Keratinocyte (primary cell): ENCODE measurements around the gene WNK4. TPM values are rescaled to one million over a fixed set of nuclear protein-coding genes. Genes with fewer than 3 reads are reported as not detected.

Experiments used
- DNase-seq: peaks from one replicate; pipeline ENCODE4 v3.0.0-alpha.2; 2011; ENCODE audit warnings: low read depth, missing footprints, low spot score
- FAIRE-seq: peaks from 2 replicates; lab custom pipeline; 2011; peaks lifted over from hg19 to GRCh38; lab: Jason Lieb, UNC
- H2AFZ ChIP-seq: 2 replicates; pipeline ENCODE4 v1.6.0; 2012; ENCODE audit warnings: low read length, control low read depth, inconsistent platforms; ENCODE audit not compliant: control insufficient read depth
- H3K27ac ChIP-seq: 2 replicates; pipeline ENCODE4 v1.5.1; 2011; ENCODE audit warnings: low read length; ENCODE audit not compliant: control insufficient read depth, insufficient read depth
- H3K27me3 ChIP-seq: 3 replicates; pipeline ENCODE4 v1.6.0; 2011; ENCODE audit warnings: low read length; ENCODE audit not compliant: control insufficient read depth, insufficient read depth; ENCODE audit errors: extremely low read depth
- H3K36me3 ChIP-seq, 2 experiments: 2 replicates in 1 of 2; 3 replicates in 1 of 2; pipeline ENCODE4 v1.5.1; 2011; ENCODE audit warnings: low read length in 2 of 2, mild to moderate bottlenecking in 1 of 2; ENCODE audit not compliant: control insufficient read depth in 2 of 2, insufficient read depth in 2 of 2; ENCODE audit errors: extremely low read depth in 1 of 2
- H3K4me1 ChIP-seq: 3 replicates; pipeline ENCODE4 v1.5.1; 2011; ENCODE audit warnings: low read length; ENCODE audit not compliant: control insufficient read depth, insufficient read depth; ENCODE audit errors: extremely low read depth
- H3K4me2 ChIP-seq: 3 replicates; pipeline ENCODE4 v1.6.0; 2011; ENCODE audit warnings: low read depth, low read length; ENCODE audit not compliant: control insufficient read depth, insufficient read depth; ENCODE audit errors: extremely low read depth
- H3K4me3 ChIP-seq, 3 experiments: fragments of 200-600 bp in 1 of 3; sonication (generic) in 1 of 3; 2 replicates in 2 of 3; 3 replicates in 1 of 3; pipeline ENCODE4 v1.5.1; 2011 to 2016; ENCODE audit warnings: low read length in 3 of 3, mild to moderate bottlenecking in 3 of 3, control low read depth in 2 of 3, inconsistent platforms in 1 of 3, low read depth in 1 of 3, mixed read lengths in 1 of 3, mixed run types in 1 of 3, moderate library complexity in 1 of 3; ENCODE audit not compliant: control insufficient read depth in 2 of 3, insufficient read depth in 2 of 3; ENCODE audit errors: extremely low read depth in 1 of 3
- H3K79me2 ChIP-seq: 2 replicates; pipeline ENCODE4 v1.6.0; 2012; ENCODE audit warnings: low read length; ENCODE audit not compliant: control insufficient read depth, insufficient read depth
- H3K9ac ChIP-seq: 3 replicates; pipeline ENCODE4 v1.6.0; 2011; ENCODE audit warnings: low read length; ENCODE audit not compliant: control insufficient read depth, insufficient read depth; ENCODE audit errors: extremely low read depth
- H3K9me1 ChIP-seq: 3 replicates; pipeline ENCODE4 v1.6.0; 2011; ENCODE audit warnings: low read length; ENCODE audit not compliant: control insufficient read depth, insufficient read depth; ENCODE audit errors: extremely low read depth
- H3K9me3 ChIP-seq: 2 replicates; pipeline ENCODE4 v1.5.1; 2012; ENCODE audit warnings: low read depth, low read length; ENCODE audit not compliant: control insufficient read depth
- H4K20me1 ChIP-seq: 3 replicates; pipeline ENCODE4 v1.6.0; 2011; ENCODE audit warnings: low read length; ENCODE audit not compliant: control insufficient read depth, insufficient read depth; ENCODE audit errors: extremely low read depth
- EZH2 ChIP-seq: IDR thresholded peaks from one replicate; pipeline ENCODE4 v1.6.1; 2012; ENCODE audit warnings: inconsistent platforms, mild to moderate bottlenecking, low read length, moderate library complexity
- dilution Hi-C: fragments of 300-500 bp; cut with MboI; formaldehyde crosslinking; loops from one replicate; pipeline ENCODE4 v1.7.0; 2020; ENCODE audit warnings: low sequenced_read_pairs; ENCODE audit not compliant: extremely low pct_ligation_motif_present
- polyA plus RNA-seq, 5 experiments: library from polyadenylated mRNA; depleted of rRNA in 3 of 5; stranded (reverse) in 3 of 5; stranded (forward) in 1 of 5; unstranded in 1 of 5; fragments of >200 nt; gene quantifications; 1 replicate in 1 of 5; 2 replicates in 3 of 5; 3 replicates in 1 of 5; pipeline versions ENCODE4 v1.2.1 to v1.2.3, GENCODE V29; 2011 to 2012; ENCODE audit warnings: missing spikeins in 2 of 5, low read depth in 1 of 5, low replicate concordance in 1 of 5
- TF ChIP-seq, protein P1 (sequence below), 3 experiments: IDR thresholded peaks in 1 of 3; conservative IDR thresholded peaks in 1 of 3; optimal IDR thresholded peaks in 1 of 3; 2 replicates in 2 of 3; 3 replicates in 1 of 3; pipeline versions ENCODE3 to v1.5.1; 2011; ENCODE audit warnings: low read length in 3 of 3, mild to moderate bottlenecking in 3 of 3, moderate library complexity in 2 of 3, control low read depth in 1 of 3, inconsistent platforms in 1 of 3; ENCODE audit not compliant: insufficient read depth in 2 of 3; ENCODE audit errors: extremely low read depth in 1 of 3

WNK4 gene
- polyA plus RNA-seq, 1 donor (not counting 4 experiments of a cell fraction or from before 2014, with no cell fraction given): 0.04 TPM

DNA sequence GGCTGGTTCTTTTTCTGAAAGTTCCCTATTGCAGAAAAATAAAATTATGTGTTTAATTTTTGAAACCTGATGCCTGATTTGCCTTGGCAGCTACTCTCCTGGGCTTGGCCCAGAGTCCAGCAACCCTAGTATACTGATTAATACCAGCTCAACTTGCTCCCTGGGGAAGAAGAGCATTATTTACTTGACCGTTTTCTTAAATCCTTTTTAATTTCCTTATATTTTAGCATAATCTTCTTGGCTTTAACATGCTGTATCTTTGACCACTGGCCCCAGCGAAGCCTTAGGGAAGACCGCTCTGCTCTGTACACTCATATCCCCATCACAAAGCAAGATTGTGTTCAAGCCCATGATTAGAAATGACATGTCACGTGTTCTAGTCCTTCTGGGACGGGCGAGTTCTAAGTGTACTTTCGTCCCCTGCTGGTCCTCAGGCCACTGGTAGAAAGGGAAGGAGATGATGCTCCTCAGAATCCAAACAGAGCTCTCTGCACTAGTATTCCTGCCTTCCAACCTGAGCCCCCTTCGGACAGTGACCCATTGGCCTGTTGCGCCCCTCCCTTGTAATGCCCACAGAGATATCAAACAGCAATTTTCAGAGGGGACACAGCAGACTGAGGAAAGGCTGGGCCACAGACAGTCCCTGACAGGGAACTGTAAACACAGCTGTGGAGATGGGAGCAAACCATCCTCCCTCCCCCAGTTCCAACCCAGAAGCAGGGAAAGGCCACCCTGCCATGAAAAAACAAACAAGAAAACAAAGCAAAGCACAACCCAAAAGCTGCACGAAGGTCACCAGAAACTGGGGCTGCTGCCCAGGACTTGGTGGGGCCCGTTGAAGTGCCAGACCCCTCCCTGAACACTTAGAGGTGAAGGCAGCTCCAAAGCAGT, 31.3 kb upstream of the WNK4 start:
- FAIRE-seq (no peak), DNase-seq (no peak)
- Histone ChIP-seq H3K9me1 (no peaks in the 10 kb centered on the region), H3K27ac (no peak overlapping the region), H3K4me3 (no peak overlapping the region), H3K9ac (no peak overlapping the region), H4K20me1 (no peaks in the 10 kb centered on the region), H3K27me3 (no peaks in the 10 kb centered on the region), H3K79me2 (no peaks in the 10 kb centered on the region), H3K4me1 (peaks cover 1% of the 10 kb centered on the region), H3K36me3 (no peaks in the 10 kb centered on the region), H3K9me3 (no peaks in the 10 kb centered on the region), H3K4me2 (no peak overlapping the region), H2AFZ (no peak overlapping the region)
- TF ChIP-seq EZH2: no peak
- TF ChIP-seq, protein P1, sequence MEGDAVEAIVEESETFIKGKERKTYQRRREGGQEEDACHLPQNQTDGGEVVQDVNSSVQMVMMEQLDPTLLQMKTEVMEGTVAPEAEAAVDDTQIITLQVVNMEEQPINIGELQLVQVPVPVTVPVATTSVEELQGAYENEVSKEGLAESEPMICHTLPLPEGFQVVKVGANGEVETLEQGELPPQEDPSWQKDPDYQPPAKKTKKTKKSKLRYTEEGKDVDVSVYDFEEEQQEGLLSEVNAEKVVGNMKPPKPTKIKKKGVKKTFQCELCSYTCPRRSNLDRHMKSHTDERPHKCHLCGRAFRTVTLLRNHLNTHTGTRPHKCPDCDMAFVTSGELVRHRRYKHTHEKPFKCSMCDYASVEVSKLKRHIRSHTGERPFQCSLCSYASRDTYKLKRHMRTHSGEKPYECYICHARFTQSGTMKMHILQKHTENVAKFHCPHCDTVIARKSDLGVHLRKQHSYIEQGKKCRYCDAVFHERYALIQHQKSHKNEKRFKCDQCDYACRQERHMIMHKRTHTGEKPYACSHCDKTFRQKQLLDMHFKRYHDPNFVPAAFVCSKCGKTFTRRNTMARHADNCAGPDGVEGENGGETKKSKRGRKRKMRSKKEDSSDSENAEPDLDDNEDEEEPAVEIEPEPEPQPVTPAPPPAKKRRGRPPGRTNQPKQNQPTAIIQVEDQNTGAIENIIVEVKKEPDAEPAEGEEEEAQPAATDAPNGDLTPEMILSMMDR (optimal IDR thresholded peaks at IDR 0.05 in 1 of 3, IDR thresholded peaks at IDR 0.05 in 1 of 3, conservative IDR thresholded peaks at IDR 0.05 in 1 of 3; ENCODE audit: extremely low read depth in 1 of 3, insufficient read depth in 2 of 3, low read length in 3 of 3): no peak
- dilution Hi-C loops: no loop called here

DNA sequence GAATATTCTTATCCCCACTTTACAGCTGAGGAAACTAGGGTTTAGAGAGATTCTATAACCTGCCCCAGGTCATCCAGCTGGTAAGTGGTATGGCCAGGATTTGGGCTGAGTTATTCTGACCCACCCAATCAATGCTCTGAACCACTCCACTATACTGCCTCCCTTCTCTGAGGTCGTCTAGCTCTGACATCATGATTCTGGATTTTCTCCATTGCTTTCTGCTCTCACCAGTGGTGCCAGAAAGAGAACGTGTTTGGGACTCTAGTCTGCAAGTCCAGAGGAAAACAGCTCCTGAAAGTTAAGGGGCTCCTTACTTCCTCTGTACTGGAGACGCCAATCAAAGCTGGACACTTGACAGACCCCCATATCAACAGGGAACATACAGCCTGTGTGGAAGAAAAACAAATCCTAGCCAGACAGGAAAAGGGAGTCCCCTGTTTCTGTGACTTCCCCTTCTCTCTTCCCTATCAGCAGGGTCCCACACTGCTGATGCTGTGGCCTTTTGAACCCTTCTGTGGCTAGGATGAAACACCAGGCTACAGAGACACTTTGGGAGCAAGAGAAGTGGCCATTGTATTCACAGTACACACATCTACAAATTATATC, 29.6 kb upstream of the WNK4 start:
- Histone ChIP-seq H3K27me3 (no peaks in the 10 kb centered on the region), H3K79me2 (no peaks in the 10 kb centered on the region), H3K36me3 (no peaks in the 10 kb centered on the region), H3K9ac (no peak overlapping the region), H3K9me1 (no peaks in the 10 kb centered on the region), H3K27ac (no peak overlapping the region), H3K4me1 (no peaks in the 10 kb centered on the region), H3K9me3 (no peaks in the 10 kb centered on the region), H4K20me1 (no peaks in the 10 kb centered on the region), H3K4me3 (no peak overlapping the region), H2AFZ (no peak overlapping the region), H3K4me2 (no peak overlapping the region)
- FAIRE-seq (no peak), DNase-seq (no peak)
- dilution Hi-C loops: no loop called here
- TF ChIP-seq, protein P1 (optimal IDR thresholded peaks at IDR 0.05 in 1 of 3, IDR thresholded peaks at IDR 0.05 in 1 of 3, conservative IDR thresholded peaks at IDR 0.05 in 1 of 3; ENCODE audit: extremely low read depth in 1 of 3, insufficient read depth in 2 of 3, low read length in 3 of 3): no peak
- no peak for TF ChIP-seq EZH2
